ENCODE data around the gene LAYN.

Gene LAYN

DNA sequence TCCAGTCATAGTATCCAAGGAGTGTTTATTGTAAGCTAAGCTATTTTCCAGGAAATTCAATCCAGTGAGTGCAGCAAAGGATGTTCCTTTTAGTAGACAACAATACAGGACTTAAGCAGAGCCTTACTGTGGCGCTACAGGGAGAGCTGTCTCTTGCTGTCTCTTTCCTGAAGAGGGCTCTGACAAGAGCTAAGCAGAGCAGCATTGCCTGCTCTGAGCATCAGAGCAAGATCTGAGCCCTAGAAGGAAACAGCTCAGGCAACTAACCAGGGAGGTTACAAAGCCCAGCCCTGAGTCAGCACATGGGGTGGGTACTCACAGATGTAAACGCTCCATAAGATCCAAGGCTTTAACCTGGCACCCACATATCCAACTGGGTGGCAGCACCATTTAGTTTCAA is 8.0 kb downstream of the LAYN start:
- TF ChIP-seq, protein P1, sequence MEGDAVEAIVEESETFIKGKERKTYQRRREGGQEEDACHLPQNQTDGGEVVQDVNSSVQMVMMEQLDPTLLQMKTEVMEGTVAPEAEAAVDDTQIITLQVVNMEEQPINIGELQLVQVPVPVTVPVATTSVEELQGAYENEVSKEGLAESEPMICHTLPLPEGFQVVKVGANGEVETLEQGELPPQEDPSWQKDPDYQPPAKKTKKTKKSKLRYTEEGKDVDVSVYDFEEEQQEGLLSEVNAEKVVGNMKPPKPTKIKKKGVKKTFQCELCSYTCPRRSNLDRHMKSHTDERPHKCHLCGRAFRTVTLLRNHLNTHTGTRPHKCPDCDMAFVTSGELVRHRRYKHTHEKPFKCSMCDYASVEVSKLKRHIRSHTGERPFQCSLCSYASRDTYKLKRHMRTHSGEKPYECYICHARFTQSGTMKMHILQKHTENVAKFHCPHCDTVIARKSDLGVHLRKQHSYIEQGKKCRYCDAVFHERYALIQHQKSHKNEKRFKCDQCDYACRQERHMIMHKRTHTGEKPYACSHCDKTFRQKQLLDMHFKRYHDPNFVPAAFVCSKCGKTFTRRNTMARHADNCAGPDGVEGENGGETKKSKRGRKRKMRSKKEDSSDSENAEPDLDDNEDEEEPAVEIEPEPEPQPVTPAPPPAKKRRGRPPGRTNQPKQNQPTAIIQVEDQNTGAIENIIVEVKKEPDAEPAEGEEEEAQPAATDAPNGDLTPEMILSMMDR (IDR thresholded peaks at IDR 0.05; ENCODE audit: low read depth, low read length, missing control alignments) = no peak
- no peak overlapping the region for H3K4me3 ChIP-seq (ENCODE audit: low read depth, low read length)
- DNase-seq (ENCODE audit: low read depth) = no peak
- in situ Hi-C loops (cut with HindIII; ENCODE audit: low sequenced_read_pairs) = no loop called here

DNA sequence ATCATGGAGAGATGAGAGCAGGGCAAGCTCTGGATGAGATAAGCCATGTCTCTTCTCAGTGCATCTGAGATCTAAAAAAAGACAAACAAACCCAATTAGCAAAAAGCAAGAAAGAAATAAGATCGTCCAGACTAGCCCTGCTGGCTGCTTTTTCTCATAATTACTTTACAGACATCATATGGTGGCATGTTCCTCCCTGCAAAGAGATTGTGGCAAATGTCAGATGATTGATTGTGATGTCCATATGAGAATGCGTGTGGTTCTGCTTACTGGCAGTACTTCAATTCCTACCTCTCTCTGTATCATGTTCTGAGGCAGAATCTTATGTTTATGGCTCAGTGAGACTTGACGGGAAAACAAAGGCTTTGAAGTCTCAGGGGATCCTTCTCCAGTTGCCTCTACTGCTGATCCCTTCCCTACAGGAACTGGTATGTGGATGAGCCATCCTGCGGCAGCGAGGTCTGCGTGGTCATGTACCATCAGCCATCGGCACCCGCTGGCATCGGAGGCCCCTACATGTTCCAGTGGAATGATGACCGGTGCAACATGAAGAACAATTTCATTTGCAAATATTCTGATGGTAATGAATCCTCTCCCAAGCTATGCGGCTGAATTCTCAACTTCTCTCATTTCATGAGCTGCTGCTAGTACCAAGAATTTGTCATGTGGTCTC is 8.8 kb downstream of the LAYN start:
- H3K4me3 ChIP-seq (ENCODE audit: low read depth, low read length) = no peak overlapping the region
- DNase-seq (ENCODE audit: low read depth) = no peak
- in situ Hi-C loops (cut with HindIII; ENCODE audit: low sequenced_read_pairs) = no loop called here
- TF ChIP-seq, protein P1 (IDR thresholded peaks at IDR 0.05; ENCODE audit: low read depth, low read length, missing control alignments) = no peak

DNA sequence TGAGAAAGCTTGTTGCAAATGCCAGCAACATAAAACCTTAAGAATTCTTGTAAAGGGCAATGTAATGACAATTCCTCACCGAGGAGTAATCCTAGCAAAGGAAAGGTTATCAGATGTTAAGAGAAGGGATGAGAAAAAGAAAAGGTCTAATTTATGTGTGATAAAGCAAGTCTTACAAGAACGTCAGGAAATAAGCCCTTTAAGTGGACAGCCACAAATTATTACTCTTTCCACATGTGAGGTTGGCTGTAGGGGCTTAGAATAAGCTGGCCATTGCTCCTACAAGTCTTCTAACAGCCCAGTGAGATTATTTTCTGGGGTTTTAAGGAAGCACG is 9.3 kb downstream of the LAYN start:
- TF ChIP-seq, protein P1 (IDR thresholded peaks at IDR 0.05; ENCODE audit: low read depth, low read length, missing control alignments) = no peak
- no peak for DNase-seq (ENCODE audit: low read depth)
- no peak overlapping the region for H3K4me3 ChIP-seq (ENCODE audit: low read depth, low read length)
- in situ Hi-C loops (cut with HindIII; ENCODE audit: low sequenced_read_pairs) = no loop called here

DNA sequence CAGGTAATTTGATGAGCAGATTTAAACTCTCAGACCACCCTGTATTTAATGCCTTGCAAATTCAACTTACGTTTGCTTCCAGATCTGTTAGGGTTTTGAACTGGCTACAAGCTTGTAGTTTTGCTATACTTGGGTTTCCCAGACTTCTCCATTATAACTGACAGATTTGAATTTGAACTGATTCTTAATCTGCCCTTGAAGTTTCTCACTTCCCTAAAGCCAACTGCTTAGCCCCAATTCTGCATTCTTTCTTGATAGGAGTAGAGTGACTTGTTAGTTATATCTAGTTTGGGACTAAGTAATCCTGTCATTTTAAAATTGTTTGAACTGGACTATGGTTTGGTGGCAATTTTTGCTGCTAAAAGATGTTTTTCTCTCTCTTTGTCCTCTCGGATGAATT is 9.7 kb downstream of the LAYN start:
- in situ Hi-C loops (cut with HindIII; ENCODE audit: low sequenced_read_pairs) = no loop called here
- TF ChIP-seq, protein P1 (IDR thresholded peaks at IDR 0.05; ENCODE audit: low read depth, low read length, missing control alignments) = no peak
- DNase-seq (ENCODE audit: low read depth) = no peak
- H3K4me3 ChIP-seq (ENCODE audit: low read depth, low read length) = no peak overlapping the region

DNA sequence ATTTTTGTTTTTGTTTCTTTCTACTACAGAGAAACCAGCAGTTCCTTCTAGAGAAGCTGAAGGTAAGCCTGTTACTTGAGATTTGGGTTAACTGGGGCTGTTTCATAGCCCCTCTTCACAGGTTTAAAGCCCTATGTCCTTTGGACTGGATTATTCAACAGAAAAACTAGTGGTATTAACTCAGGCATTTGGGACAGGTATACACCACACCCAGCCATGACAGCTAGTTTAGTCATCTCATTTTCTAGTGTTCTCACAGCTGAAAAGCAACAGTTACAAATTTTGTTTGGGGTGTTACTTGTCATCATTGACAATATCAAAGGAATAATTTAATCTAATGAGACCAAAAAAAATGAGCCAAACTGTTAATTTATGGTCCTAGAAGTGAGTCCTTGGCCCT is 14.0 kb downstream of the LAYN start:
- no peak for DNase-seq (ENCODE audit: low read depth)

DNA sequence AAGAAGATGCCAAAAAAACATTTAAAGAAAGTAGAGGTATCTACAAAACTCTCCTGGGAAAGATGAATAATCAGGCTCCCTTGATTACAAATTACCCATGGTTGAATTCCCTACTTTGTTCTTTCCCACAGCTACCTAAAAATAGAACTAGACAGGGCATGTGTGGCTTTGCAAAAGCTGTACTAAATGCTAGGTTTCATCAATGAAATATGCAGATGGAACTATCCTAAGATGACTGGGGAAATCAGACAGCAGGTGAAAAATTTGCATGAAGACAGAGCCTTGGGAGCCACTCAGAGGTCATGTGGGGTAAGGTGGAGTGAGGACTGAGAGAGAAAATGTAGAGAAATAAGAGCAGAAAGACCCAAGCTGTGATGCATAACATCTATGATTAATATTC is 14.7 kb downstream of the LAYN start:
- in situ Hi-C loops (cut with HindIII; ENCODE audit: low sequenced_read_pairs) = no loop called here

More for the DNA sequence above, 14.0 kb downstream of the LAYN start:
- TF ChIP-seq, protein P1 (IDR thresholded peaks at IDR 0.05; ENCODE audit: low read depth, low read length, missing control alignments) = no peak
- in situ Hi-C loops (cut with HindIII; ENCODE audit: low sequenced_read_pairs) = no loop called here
- no peak overlapping the region for H3K4me3 ChIP-seq (ENCODE audit: low read depth, low read length)

More for the DNA sequence above, 14.7 kb downstream of the LAYN start:
- no peak overlapping the region for H3K4me3 ChIP-seq (ENCODE audit: low read depth, low read length)
- DNase-seq (ENCODE audit: low read depth) = peak; percentile 64
- TF ChIP-seq, protein P1 (IDR thresholded peaks at IDR 0.05; ENCODE audit: low read depth, low read length, missing control alignments) = no peak

Data from astrocyte of the cerebellum (primary cell).